CD4-positive, CD25-positive, alpha-beta regulatory T cell (primary cell): ENCODE measurements around the gene STX18. TPM values are rescaled to one million over a fixed set of nuclear protein-coding genes. Genes with fewer than 3 reads are reported as not detected.
A peak's percentile ranks its signal among the peaks of the same experiment; 100 is the strongest.

Experiments used
- ATAC-seq, 2 donors: fragments of 150-1000 bp; cut with Tn5 transposase; one replicate each; pipeline ENCODE4 v1.10.0; 2021; ENCODE audit warnings: low read depth in 2 of 2, moderate number of reproducible peaks in 2 of 2, moderate library complexity in 1 of 2
- DNase-seq, 3 donors: peaks; one replicate each; pipeline versions ENCODE4 v3.0.0 to v3.0.0-alpha.2; 2012 to 2022; ENCODE audit warnings: mixed read lengths in 1 of 3
- H3K27ac ChIP-seq: one replicate; pipeline ENCODE4 v1.7.0; 2013; ENCODE audit warnings: mild to moderate bottlenecking, low read length; ENCODE audit not compliant: insufficient read depth, poor library complexity, severe bottlenecking
- H3K27me3 ChIP-seq: one replicate; pipeline ENCODE4 v1.7.0; 2013; ENCODE audit warnings: low read length; ENCODE audit not compliant: control insufficient read depth, insufficient read depth
- H3K36me3 ChIP-seq: one replicate; pipeline ENCODE4 v1.7.0; 2013; ENCODE audit warnings: mild to moderate bottlenecking, low read length, moderate library complexity; ENCODE audit not compliant: control insufficient read depth, insufficient read depth
- H3K4me1 ChIP-seq: 2 replicates; pipeline ENCODE4 v1.7.0; 2013; ENCODE audit warnings: mild to moderate bottlenecking, low read length; ENCODE audit not compliant: insufficient read depth, control insufficient read depth, poor library complexity, severe bottlenecking
- H3K4me3 ChIP-seq: one replicate; pipeline ENCODE4 v1.7.0; 2013; ENCODE audit warnings: low read depth, mild to moderate bottlenecking, low read length, moderate library complexity
- H3K9me3 ChIP-seq, 2 experiments: 1 replicate in 1 of 2; 2 replicates in 1 of 2; pipeline ENCODE4 v1.7.0; 2013; ENCODE audit warnings: low read length in 2 of 2, mild to moderate bottlenecking in 1 of 2, moderate library complexity in 1 of 2; ENCODE audit not compliant: control insufficient read depth in 2 of 2
- H3K27ac Mint-ChIP-seq, 3 donors: one replicate each; pipeline ENCODE4 v1.8.0; 2020 to 2022; ENCODE audit warnings: mild to moderate bottlenecking in 3 of 3, mixed read lengths in 3 of 3, moderate library complexity in 2 of 3
- H3K27me3 Mint-ChIP-seq: one replicate; pipeline ENCODE4 v1.8.0; 2022; ENCODE audit warnings: mild to moderate bottlenecking, mixed read lengths
- H3K36me3 Mint-ChIP-seq: one replicate; pipeline ENCODE4 v1.8.0; 2020; ENCODE audit warnings: mixed read lengths
- H3K4me1 Mint-ChIP-seq, 4 donors: one replicate each; pipeline ENCODE4 v1.8.0; 2020 to 2022; ENCODE audit warnings: mixed read lengths in 4 of 4, mild to moderate bottlenecking in 1 of 4
- H3K4me3 Mint-ChIP-seq, 4 donors: one replicate each; pipeline ENCODE4 v1.8.0; 2020 to 2022; ENCODE audit warnings: mild to moderate bottlenecking in 4 of 4, mixed read lengths in 4 of 4, moderate library complexity in 3 of 4
- H3K9me3 Mint-ChIP-seq, 7 donors: one replicate each; pipeline ENCODE4 v1.8.0; 2020 to 2022; ENCODE audit warnings: mixed read lengths in 7 of 7, mild to moderate bottlenecking in 3 of 7, moderate library complexity in 2 of 7
- polyA plus RNA-seq, 4 donors: library from polyadenylated mRNA; unstranded; fragments of 300-500 nt; fragmentation: Illumina TruSeq; gene quantifications; one replicate each; pipeline ENCODE4 v1.2.3, GENCODE V29; 2021
- total RNA-seq: library from RNA; stranded (reverse); gene quantifications from one replicate; pipeline ENCODE4 v1.2.3, GENCODE V29; 2022

The STX18 gene
- total and polyA plus RNA-seq, 5 donors from 2014 or later = 15.9 to 27.2 (median 23.6) TPM

GRCh38 chr4:4488405-4489404 is 53.1 kb downstream of the STX18 start:
- peak; percentile 52 to 85 (median 62) for DNase-seq

GRCh38 chr4:4486969-4487368 is 54.9 kb downstream of the STX18 start:
- H3K27me3 ChIP-seq = no peaks in the 10 kb centered on the region
- H3K9me3 ChIP-seq = no peaks in the 10 kb centered on the region
- H3K27me3 Mint-ChIP-seq = no peaks in the 10 kb centered on the region
- H3K36me3 Mint-ChIP-seq = peaks cover 3% of the 10 kb centered on the region
- H3K4me3 ChIP-seq = no peak overlapping the region
- peaks cover under 1 to 17% (median 12%) of the 10 kb centered on the region in 4 donors for H3K4me1 Mint-ChIP-seq
- no peak overlapping the region for H3K27ac Mint-ChIP-seq
- ATAC-seq = no peak
- H3K4me3 Mint-ChIP-seq = no peak overlapping the region
- H3K9me3 Mint-ChIP-seq = no peaks in the 10 kb centered on the region
- H3K27ac ChIP-seq = no peak overlapping the region
- no peak for DNase-seq
- H3K4me1 ChIP-seq = no peaks in the 10 kb centered on the region
- H3K36me3 ChIP-seq = no peaks in the 10 kb centered on the region

More at GRCh38 chr4:4488405-4489404, 53.1 kb downstream of the STX18 start:
- H3K4me3 Mint-ChIP-seq = no peak overlapping the region
- peak; percentile 91 to 92 for ATAC-seq
- H3K27ac Mint-ChIP-seq = no peak overlapping the region
- Histone ChIP-seq H3K27ac (no peak overlapping the region), H3K4me1 (peaks cover 9% of the 10 kb centered on the region), H3K4me3 (no peak overlapping the region), H3K27me3 (no peaks in the 10 kb centered on the region), H3K36me3 (no peaks in the 10 kb centered on the region), H3K9me3 (no peaks in the 10 kb centered on the region)
- H3K36me3 Mint-ChIP-seq = peaks cover 3% of the 10 kb centered on the region
- no peaks in the 10 kb centered on the region for H3K27me3 Mint-ChIP-seq
- H3K4me1 Mint-ChIP-seq = peaks cover 0 to 18% (median 13%) of the 10 kb centered on the region in 4 donors
- H3K9me3 Mint-ChIP-seq = no peaks in the 10 kb centered on the region

- peaks cover 0 to 18% (median 14%) of the 10 kb centered on the region in 4 donors for H3K4me1 Mint-ChIP-seq
- Histone ChIP-seq H3K27ac (no peak overlapping the region), H3K36me3 (no peaks in the 10 kb centered on the region), H3K4me3 (no peak overlapping the region), H3K9me3 (no peaks in the 10 kb centered on the region), H3K27me3 (no peaks in the 10 kb centered on the region), H3K4me1 (no peaks in the 10 kb centered on the region)
- DNase-seq (no peak), ATAC-seq (no peak)
- no peaks in the 10 kb centered on the region for H3K9me3 Mint-ChIP-seq
- no peaks in the 10 kb centered on the region for H3K27me3 Mint-ChIP-seq
- H3K4me3 Mint-ChIP-seq = no peak overlapping the region
- H3K27ac Mint-ChIP-seq = no peak overlapping the region
- H3K36me3 Mint-ChIP-seq = peaks cover 3% of the 10 kb centered on the region
Observed at GRCh38 chr4:4485806-4486205, 56.0 kb downstream of the STX18 start.

GRCh38 chr4:4481399-4481994 is 60.4 kb downstream of the STX18 start:
- Histone ChIP-seq H3K4me1 (no peaks in the 10 kb centered on the region), H3K27ac (no peak overlapping the region), H3K27me3 (no peaks in the 10 kb centered on the region), H3K36me3 (no peaks in the 10 kb centered on the region), H3K4me3 (no peak overlapping the region), H3K9me3 (no peaks in the 10 kb centered on the region)
- Mint-ChIP-seq H3K9me3 (no peaks in the 10 kb centered on the region), H3K36me3 (peaks cover 14% of the 10 kb centered on the region), H3K27me3 (no peaks in the 10 kb centered on the region), H3K4me3 (no peak overlapping the region), H3K4me1 (peaks cover 9 to 25% (median 16%) of the 10 kb centered on the region in 4 donors), H3K27ac (no peak overlapping the region)
- DNase-seq (no peak), ATAC-seq (no peak)

GRCh38 chr4:4480685-4481398 is 61.0 kb downstream of the STX18 start:
- no peaks in the 10 kb centered on the region for H3K4me1 ChIP-seq
- no peak overlapping the region for H3K27ac ChIP-seq
- no peak overlapping the region for H3K27ac Mint-ChIP-seq
- H3K4me3 ChIP-seq = no peak overlapping the region
- no peaks in the 10 kb centered on the region for H3K36me3 ChIP-seq
- no peaks in the 10 kb centered on the region for H3K27me3 ChIP-seq
- no peaks in the 10 kb centered on the region for H3K9me3 ChIP-seq
- no peaks in the 10 kb centered on the region for H3K9me3 Mint-ChIP-seq
- ATAC-seq (no peak), DNase-seq (no peak)
- peaks cover 9 to 25% (median 16%) of the 10 kb centered on the region in 4 donors for H3K4me1 Mint-ChIP-seq
- peaks cover 14% of the 10 kb centered on the region for H3K36me3 Mint-ChIP-seq
- H3K4me3 Mint-ChIP-seq = no peak overlapping the region
- no peaks in the 10 kb centered on the region for H3K27me3 Mint-ChIP-seq

GRCh38 chr4:4480205-4480604 is 61.6 kb downstream of the STX18 start:
- ATAC-seq = no peak

GRCh38 chr4:4479366-4479765 is 62.5 kb downstream of the STX18 start:
- Histone ChIP-seq H3K9me3 (no peaks in the 10 kb centered on the region), H3K4me3 (no peak overlapping the region), H3K36me3 (no peaks in the 10 kb centered on the region), H3K4me1 (no peaks in the 10 kb centered on the region), H3K27ac (no peak overlapping the region), H3K27me3 (no peaks in the 10 kb centered on the region)
- ATAC-seq = no peak
- H3K9me3 Mint-ChIP-seq = no peaks in the 10 kb centered on the region
- peaks cover 13% of the 10 kb centered on the region for H3K36me3 Mint-ChIP-seq
- no peak for DNase-seq
- H3K27ac Mint-ChIP-seq = peak overlapping the region in 1 of 3 donors; percentile 50
- H3K4me3 Mint-ChIP-seq = no peak overlapping the region
- H3K27me3 Mint-ChIP-seq = no peaks in the 10 kb centered on the region
- H3K4me1 Mint-ChIP-seq = peaks cover 10 to 27% (median 18%) of the 10 kb centered on the region in 4 donors

More at GRCh38 chr4:4480205-4480604, 61.6 kb downstream of the STX18 start:
- H3K9me3 Mint-ChIP-seq = no peaks in the 10 kb centered on the region
- no peak overlapping the region for H3K27ac ChIP-seq
- H3K27ac Mint-ChIP-seq = no peak overlapping the region
- H3K4me1 Mint-ChIP-seq = peaks cover 9 to 25% (median 16%) of the 10 kb centered on the region in 4 donors
- no peak overlapping the region for H3K4me3 ChIP-seq
- H3K9me3 ChIP-seq = no peaks in the 10 kb centered on the region
- no peaks in the 10 kb centered on the region for H3K27me3 ChIP-seq
- peaks cover 14% of the 10 kb centered on the region for H3K36me3 Mint-ChIP-seq
- H3K36me3 ChIP-seq = no peaks in the 10 kb centered on the region
- no peak for DNase-seq
- H3K4me1 ChIP-seq = no peaks in the 10 kb centered on the region
- no peak overlapping the region for H3K4me3 Mint-ChIP-seq
- H3K27me3 Mint-ChIP-seq = no peaks in the 10 kb centered on the region
